ENCODE data around the gene ASTN2.
"Not testable (repeated sequence)": the region's sequence is repeated elsewhere in the genome, so short reads cannot be mapped to it uniquely, and the experiment has no call there.

ASTN2 gene

GRCh38 chr9:116901260-116901659 lies 513.6 kb downstream of the ASTN2 start:
- DNase-seq, result no peak

GRCh38 chr9:116900543-116900942 lies 514.3 kb downstream of the ASTN2 start:
- DNase-seq, result no peak

GRCh38 chr9:116900007-116900367 lies 514.9 kb downstream of the ASTN2 start:
- no peak for DNase-seq

- no peak for DNase-seq
Measured at GRCh38 chr9:116899337-116900006, 515.4 kb downstream of the ASTN2 start.

- DNase-seq, result not testable (repeated sequence)
Measured at GRCh38 chr9:116898131-116898530, 516.7 kb downstream of the ASTN2 start.

GRCh38 chr9:116897201-116897600 lies 517.7 kb downstream of the ASTN2 start:
- DNase-seq, result no peak

GRCh38 chr9:116895961-116896360 lies 518.9 kb downstream of the ASTN2 start:
- DNase-seq, result no peak

GRCh38 chr9:116891424-116891823 lies 523.4 kb downstream of the ASTN2 start:
- no peak for DNase-seq

GRCh38 chr9:116888476-116888875 lies 526.4 kb downstream of the ASTN2 start:
- DNase-seq, result not testable (repeated sequence)

GRCh38 chr9:116888066-116888465 lies 526.8 kb downstream of the ASTN2 start:
- no peak for DNase-seq

GRCh38 chr9:116883676-116884075 lies 531.2 kb downstream of the ASTN2 start:
- no peak for DNase-seq

GRCh38 chr9:116877072-116877471 lies 537.8 kb downstream of the ASTN2 start:
- no peak for DNase-seq

GRCh38 chr9:116875576-116875975 lies 539.3 kb downstream of the ASTN2 start:
- DNase-seq, result no peak

- no peak for DNase-seq
Measured at GRCh38 chr9:116873937-116874914, 540.6 kb downstream of the ASTN2 start.

GRCh38 chr9:116873491-116873890 lies 541.4 kb downstream of the ASTN2 start:
- no peak for DNase-seq

- DNase-seq, result no peak
Measured at GRCh38 chr9:116870566-116870965, 544.3 kb downstream of the ASTN2 start.

- no peak for DNase-seq
Measured at GRCh38 chr9:116868201-116868600, 546.7 kb downstream of the ASTN2 start.

GRCh38 chr9:116861321-116861720 lies 553.5 kb downstream of the ASTN2 start:
- DNase-seq, result no peak

GRCh38 chr9:116860509-116861120 lies 554.2 kb downstream of the ASTN2 start:
- DNase-seq, result peak in 1 of 2 experiments; percentile 49

GRCh38 chr9:116859763-116860162 lies 555.1 kb downstream of the ASTN2 start:
- no peak for DNase-seq

GRCh38 chr9:116857321-116857720 lies 557.5 kb downstream of the ASTN2 start:
- no peak for DNase-seq

GRCh38 chr9:116855881-116856662 lies 558.8 kb downstream of the ASTN2 start:
- DNase-seq, result no peak

- DNase-seq, result no peak
Measured at GRCh38 chr9:116849721-116850120, 565.1 kb downstream of the ASTN2 start.

All from SW 1271 (cell line).